ENCODE data around the gene STOX1. TPM values are rescaled to one million over a fixed set of nuclear protein-coding genes. Genes with fewer than 3 reads are reported as not detected.

Gene STOX1
- polyA plus RNA-seq, 3 donors, result 0.03 TPM; not detected in 2

DNA sequence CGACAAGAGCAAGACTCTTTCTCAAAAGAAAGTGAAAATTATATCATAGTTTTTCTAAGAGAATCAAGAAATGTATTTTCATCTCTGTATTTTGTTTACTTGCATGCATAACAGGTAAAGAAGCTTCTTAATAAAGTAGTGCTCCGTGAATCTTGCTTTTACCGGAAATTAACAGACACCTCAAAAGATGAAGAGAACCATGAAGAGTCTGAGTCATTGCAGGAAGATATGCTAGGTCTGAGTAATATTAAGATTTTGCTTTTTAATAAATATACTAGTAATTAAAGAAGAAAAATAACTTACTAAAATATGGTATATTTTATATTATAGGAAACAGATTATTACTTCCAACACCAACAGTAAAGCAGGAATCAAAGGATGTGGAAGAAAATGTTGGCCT is 39.5 kb upstream of the STOX1 start:
- WGBS (ENCODE audit: insufficient coverage), result no CpG with 5 or more reads among the region's 3 CpGs
- no peaks in the 10 kb centered on the region for H3K4me1 Mint-ChIP-seq
- no peaks in the 10 kb centered on the region for H3K9me3 ChIP-seq (replicated peaks in 1 of 2; ENCODE audit: control insufficient read depth in 1 of 2, insufficient read depth in 1 of 2, low read length in 2 of 2)
- H3K9me3 Mint-ChIP-seq, result no peaks in the 10 kb centered on the region
- H3K4me2 ChIP-seq (replicated peaks; ENCODE audit: extremely low read depth, low read length, poor library complexity, severe bottlenecking), result no peak overlapping the region
- H3K27ac Mint-ChIP-seq, result no peak overlapping the region
- intact Hi-C loops (cut with micrococcal nuclease), result loop anchor here in 1 of 2 donors (5.0 kb wide), 1 partner anchor 51 kb away; no protein-coding TSS in a partner anchor
- TF ChIP-seq, protein P1, sequence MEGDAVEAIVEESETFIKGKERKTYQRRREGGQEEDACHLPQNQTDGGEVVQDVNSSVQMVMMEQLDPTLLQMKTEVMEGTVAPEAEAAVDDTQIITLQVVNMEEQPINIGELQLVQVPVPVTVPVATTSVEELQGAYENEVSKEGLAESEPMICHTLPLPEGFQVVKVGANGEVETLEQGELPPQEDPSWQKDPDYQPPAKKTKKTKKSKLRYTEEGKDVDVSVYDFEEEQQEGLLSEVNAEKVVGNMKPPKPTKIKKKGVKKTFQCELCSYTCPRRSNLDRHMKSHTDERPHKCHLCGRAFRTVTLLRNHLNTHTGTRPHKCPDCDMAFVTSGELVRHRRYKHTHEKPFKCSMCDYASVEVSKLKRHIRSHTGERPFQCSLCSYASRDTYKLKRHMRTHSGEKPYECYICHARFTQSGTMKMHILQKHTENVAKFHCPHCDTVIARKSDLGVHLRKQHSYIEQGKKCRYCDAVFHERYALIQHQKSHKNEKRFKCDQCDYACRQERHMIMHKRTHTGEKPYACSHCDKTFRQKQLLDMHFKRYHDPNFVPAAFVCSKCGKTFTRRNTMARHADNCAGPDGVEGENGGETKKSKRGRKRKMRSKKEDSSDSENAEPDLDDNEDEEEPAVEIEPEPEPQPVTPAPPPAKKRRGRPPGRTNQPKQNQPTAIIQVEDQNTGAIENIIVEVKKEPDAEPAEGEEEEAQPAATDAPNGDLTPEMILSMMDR (IDR thresholded peaks at IDR 0.05), result no peak
- H3K36me3 Mint-ChIP-seq, result peaks cover 61 to 91% of the 10 kb centered on the region in 2 donors
- H3K27ac ChIP-seq (ENCODE audit: low read depth in 1 of 2, low read length in 2 of 2), result no peak overlapping the region
- no peaks in the 10 kb centered on the region for H3K4me1 ChIP-seq (ENCODE audit: control insufficient read depth in 1 of 2, insufficient read depth in 2 of 2, low read length in 2 of 2)
- H3K4me3 ChIP-seq (replicated peaks in 1 of 3; ENCODE audit: low read depth in 2 of 3, low read length in 3 of 3), result no peak overlapping the region
- no peak overlapping the region for H2AFZ ChIP-seq (ENCODE audit: insufficient read depth, low read depth, low read length, poor library complexity, severe bottlenecking)
- H3K27me3 ChIP-seq (ENCODE audit: control insufficient read depth in 2 of 2, insufficient read depth in 2 of 2, low read length in 2 of 2), result no peaks in the 10 kb centered on the region
- H3K36me3 ChIP-seq (replicated peaks in 1 of 2; ENCODE audit: control insufficient read depth in 1 of 2, insufficient read depth in 2 of 2, low read length in 2 of 2), result peaks cover 78 to 95% of the 10 kb centered on the region in 2 donors
- no peaks in the 10 kb centered on the region for H4K20me1 ChIP-seq (ENCODE audit: insufficient read depth, low read length)
- H3K4me3 Mint-ChIP-seq, result no peak overlapping the region
- no peak overlapping the region for H3K9ac ChIP-seq (ENCODE audit: insufficient read depth, low read length, poor library complexity, severe bottlenecking)
- no peaks in the 10 kb centered on the region for H3K79me2 ChIP-seq (ENCODE audit: insufficient read depth, low read length)
- no peaks in the 10 kb centered on the region for H3K27me3 Mint-ChIP-seq (ENCODE audit: low read depth in 3 of 3)
- DNase-seq, result no peak

DNA sequence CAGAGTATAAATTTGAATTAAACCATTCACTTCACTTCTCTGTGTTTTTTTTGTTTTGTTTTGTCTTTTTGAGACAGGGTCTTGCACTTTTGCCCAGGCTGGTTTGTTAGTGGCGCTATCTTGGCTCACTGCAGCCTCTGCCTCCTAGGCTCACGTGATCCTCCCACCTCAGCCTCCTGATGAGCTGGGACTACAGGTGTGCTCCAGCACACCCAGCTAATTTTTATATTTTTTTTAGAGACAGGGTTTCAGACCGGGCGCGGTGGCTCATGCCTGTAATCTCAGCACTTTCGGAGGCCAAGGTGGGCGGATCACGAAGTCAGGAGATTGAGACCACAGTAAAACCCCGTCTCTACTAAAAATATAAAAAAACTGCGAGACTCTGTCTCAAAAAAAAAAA is 36.9 kb upstream of the STOX1 start:
- H3K4me3 Mint-ChIP-seq, result no peak overlapping the region
- H3K9me3 Mint-ChIP-seq, result no peaks in the 10 kb centered on the region
- H2AFZ ChIP-seq (ENCODE audit: insufficient read depth, low read depth, low read length, poor library complexity, severe bottlenecking), result no peak overlapping the region

More for the DNA sequence above, 36.9 kb upstream of the STOX1 start:
- H3K36me3 Mint-ChIP-seq, result peaks cover 63 to 91% of the 10 kb centered on the region in 2 donors
- H3K4me1 ChIP-seq (ENCODE audit: control insufficient read depth in 1 of 2, insufficient read depth in 2 of 2, low read length in 2 of 2), result no peaks in the 10 kb centered on the region
- intact Hi-C loops (cut with micrococcal nuclease), result no loop called here
- no peak overlapping the region for H3K4me3 ChIP-seq (replicated peaks in 1 of 3; ENCODE audit: low read depth in 2 of 3, low read length in 3 of 3)
- no peak overlapping the region for H3K27ac Mint-ChIP-seq
- H4K20me1 ChIP-seq (ENCODE audit: insufficient read depth, low read length), result no peaks in the 10 kb centered on the region
- H3K9me3 ChIP-seq (replicated peaks in 1 of 2; ENCODE audit: control insufficient read depth in 1 of 2, insufficient read depth in 1 of 2, low read length in 2 of 2), result no peaks in the 10 kb centered on the region
- peaks cover 82 to 97% of the 10 kb centered on the region in 2 donors for H3K36me3 ChIP-seq (replicated peaks in 1 of 2; ENCODE audit: control insufficient read depth in 1 of 2, insufficient read depth in 2 of 2, low read length in 2 of 2)
- H3K4me2 ChIP-seq (replicated peaks; ENCODE audit: extremely low read depth, low read length, poor library complexity, severe bottlenecking), result no peak overlapping the region
- no peak overlapping the region for H3K27ac ChIP-seq (ENCODE audit: low read depth in 1 of 2, low read length in 2 of 2)
- H3K4me1 Mint-ChIP-seq, result no peaks in the 10 kb centered on the region
- TF ChIP-seq, protein P1 (IDR thresholded peaks at IDR 0.05), result no peak
- H3K79me2 ChIP-seq (ENCODE audit: insufficient read depth, low read length), result no peaks in the 10 kb centered on the region
- DNase-seq, result no peak
- 96% methylated on average over 8 of the region's 10 CpGs for WGBS (ENCODE audit: insufficient coverage)
- no peak overlapping the region for H3K9ac ChIP-seq (ENCODE audit: insufficient read depth, low read length, poor library complexity, severe bottlenecking)
- no peaks in the 10 kb centered on the region for H3K27me3 ChIP-seq (ENCODE audit: control insufficient read depth in 2 of 2, insufficient read depth in 2 of 2, low read length in 2 of 2)
- no peaks in the 10 kb centered on the region for H3K27me3 Mint-ChIP-seq (ENCODE audit: low read depth in 3 of 3)
